HG03520 (cell line): ENCODE measurements around the gene GTF2IRD2.
"Not testable (repeated sequence)": the region's sequence is repeated elsewhere in the genome, so short reads cannot be mapped to it uniquely, and the experiment has no call there.

ENCODE experiments used
- ATAC-seq: cut with Tn5 transposase; IDR thresholded peaks from one replicate; pipeline ENCODE4 v1.9.1; 2021; ENCODE audit warnings: mild to moderate bottlenecking, moderate library complexity; ENCODE audit not compliant: unreplicated experiment

Gene GTF2IRD2

DNA sequence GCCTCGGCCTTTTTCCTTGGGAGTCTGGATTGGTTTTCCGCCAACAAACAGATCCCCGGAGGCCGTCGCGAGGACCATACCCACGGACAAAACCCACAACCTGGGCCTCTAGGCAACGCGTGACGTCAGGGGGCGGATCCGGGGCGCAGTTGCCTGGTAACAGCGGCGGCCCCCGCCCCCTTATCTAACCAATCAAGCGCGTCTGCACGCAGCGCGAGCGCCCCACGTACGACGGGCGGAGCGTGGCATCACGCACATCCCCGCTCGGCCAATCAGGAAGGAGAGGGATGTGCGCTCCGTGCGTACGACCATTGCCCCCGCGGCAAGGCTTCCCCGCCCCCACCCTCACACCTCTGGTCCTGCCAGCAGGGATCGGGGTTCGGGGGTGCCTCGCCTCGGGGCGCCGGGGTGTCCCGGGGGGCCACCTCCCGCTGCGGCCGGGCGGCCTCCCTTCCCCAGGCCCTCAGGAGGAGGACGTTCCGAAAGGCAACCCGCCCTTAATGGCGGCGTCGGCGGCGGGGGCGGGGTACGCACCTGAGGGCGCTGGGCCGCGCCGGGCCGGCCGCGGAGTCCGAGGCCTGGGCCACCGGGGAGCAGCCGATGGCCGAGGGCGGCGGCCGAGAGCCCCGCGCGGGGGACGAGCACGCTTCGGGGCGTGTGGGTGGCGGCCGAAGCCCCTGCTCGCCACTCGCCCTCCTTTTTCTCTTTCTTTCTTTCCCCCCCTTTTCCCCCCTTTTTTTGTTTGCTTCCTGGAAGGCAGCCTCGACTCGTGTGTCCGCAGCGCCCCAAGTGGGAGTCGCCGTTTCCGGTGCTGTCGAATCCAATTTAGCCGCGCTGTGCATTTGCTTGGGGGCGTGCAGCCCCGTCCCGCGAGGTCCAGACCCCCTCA, at the start of gene GTF2IRD2:
Gene GTF2IRD2, minus strand, starts transcription at position 773 of the 889 bp plus-strand sequence. CDS start 15,227 bp downstream, outside the sequence.
- ATAC-seq, result peak; percentile 84

DNA sequence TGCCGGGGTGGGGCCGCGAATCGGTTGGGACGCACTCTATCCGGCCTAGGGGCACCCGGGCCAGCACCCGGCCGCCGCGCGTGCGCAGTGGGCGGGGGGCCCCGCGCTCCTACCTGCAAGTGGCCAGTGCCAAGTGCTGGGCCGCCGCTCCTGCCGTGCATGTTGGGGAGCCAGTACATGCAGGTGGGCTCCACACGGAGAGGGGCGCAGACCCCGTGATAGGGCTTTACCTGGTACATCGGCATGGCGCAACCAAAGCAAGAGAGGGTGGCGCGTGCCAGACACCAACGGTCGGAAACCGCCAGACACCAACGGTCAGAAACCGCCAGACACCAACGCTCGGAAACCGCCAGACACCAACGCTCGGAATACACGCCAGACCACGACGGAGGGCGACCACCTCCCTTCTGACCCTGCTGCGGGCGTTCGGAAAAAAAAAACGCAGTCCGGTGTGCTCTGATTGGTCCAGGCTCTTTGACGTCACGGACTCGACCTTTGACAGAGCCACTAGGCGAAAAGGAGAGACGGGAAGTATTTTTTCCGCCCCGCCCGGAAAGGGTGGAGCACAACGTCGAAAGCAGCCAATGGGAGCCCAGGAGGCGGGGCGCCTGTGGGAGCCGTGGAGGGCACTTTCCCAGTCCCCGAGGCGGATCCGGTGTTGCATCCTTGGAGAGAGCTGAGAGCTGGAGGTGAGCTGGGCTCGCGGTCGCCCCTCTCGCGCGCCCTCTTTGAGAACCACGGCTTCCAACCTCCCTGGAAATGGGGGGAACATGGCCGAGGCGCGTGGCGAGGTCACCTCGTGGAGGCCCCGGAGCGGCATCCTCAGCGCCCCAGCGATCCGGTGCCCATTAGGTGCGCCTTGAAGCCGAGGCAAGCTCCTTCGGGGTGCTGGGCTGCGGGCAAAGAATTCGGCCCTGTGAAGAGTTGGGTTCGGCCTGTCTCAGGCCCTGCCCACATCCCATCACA, 39.0 kb upstream of the GTF2IRD2 start:
- ATAC-seq, result peak; percentile 65

DNA sequence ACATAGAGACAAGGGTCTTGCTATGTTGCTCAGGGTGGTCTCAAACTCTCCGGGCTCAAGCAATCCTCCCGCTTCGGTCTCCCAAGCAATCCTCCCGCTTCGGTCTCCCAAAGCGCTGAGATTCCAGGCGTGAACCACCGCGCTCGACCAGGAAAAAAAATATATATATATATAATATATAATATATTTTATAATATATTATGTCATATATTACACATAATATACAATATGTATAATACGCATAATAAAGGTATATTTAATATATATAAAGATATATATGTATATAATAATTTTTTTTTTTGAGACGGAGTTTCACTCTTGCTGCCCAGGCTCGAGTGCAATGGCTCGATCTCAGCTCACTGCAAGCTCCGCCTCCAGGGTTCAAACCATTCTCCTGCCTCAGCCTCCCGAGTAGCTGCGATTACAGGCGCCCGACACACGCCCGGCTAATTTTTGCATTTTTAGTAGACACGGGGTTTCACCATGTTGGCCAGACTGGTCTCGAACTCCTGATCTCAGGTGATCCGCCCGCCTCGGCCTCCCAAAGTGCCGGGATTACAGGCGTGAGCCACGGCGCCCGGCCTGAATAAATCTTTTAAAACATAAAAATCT, 38.2 kb upstream of the GTF2IRD2 start:
- ATAC-seq, result not testable (repeated sequence)

DNA sequence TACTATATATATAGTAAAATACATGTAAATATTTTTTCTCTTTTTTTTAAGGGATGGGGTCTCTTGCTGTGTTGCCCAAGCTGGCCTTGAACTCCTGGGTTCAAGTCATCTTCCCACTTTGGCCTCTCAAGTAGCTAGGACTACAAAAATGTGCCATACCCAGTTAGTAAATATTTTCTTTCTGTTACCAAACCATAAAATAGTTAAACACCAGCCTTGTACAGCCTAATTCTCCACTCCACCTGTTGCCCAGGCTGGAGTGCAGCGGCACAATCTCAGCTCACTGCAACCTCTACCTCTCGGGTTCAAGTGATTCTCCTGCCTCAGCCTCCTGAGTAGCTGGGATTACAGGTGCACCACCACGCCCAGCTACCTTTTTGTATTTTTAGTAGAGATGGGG, 33.9 kb upstream of the GTF2IRD2 start:
- ATAC-seq, result not testable (repeated sequence)

DNA sequence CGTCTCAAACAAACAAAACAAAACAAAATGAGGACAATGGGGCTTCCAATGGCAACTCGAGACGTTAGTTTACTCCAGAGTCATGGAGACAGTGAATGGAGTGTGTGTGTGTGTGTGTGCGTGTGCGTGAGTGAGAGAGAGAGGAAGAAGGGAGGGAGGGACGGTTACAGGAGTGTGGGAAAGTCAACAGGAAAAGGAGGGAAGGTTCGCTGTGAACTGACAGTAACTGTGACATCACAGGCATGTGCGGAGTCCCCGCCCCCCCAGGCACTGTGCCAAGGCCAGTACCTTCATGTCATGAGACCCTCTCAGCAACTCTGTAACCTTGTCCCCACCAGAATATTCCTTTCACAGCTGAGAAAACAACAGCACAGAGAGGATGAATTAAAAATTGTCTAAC, 30.7 kb upstream of the GTF2IRD2 start:
- not testable (repeated sequence) for ATAC-seq

DNA sequence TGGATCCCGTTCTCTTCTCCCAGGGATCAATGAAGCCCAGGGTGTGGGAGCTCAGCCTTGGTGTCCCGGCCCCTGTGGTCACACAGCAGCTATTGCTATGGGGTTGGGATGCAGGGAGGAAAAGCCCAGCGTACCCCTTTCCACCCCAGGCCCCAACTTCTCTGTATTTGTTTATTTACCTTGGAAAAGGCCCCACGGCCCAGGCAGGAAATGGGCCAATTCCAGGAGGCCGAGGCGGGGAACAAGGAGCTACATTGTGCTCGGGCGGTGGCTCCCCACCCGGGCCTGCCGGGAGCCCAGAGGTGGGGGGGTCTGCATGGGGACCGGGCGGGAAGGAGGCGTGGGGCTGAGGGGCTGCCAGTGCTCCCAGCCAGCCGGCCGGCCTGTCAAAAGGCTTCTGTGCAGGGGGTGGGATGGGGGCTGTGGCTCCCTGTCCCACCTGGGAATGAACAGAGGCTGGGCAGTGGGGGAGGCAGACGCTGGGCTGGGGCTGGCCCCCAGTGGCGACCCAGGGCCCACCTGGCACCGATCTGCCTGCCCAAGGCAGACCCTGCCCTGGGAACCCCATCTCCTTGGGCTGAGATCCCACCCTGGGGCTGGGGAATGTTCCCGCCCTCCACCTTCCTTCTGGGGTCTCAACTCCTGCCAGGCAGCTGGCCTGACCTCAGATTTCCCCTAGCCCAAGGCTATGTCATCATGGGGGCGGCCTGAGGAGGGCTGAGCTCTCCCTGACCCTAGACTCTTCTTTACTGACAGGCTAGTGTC, 23.5 kb upstream of the GTF2IRD2 start:
- ATAC-seq, result not testable (repeated sequence)

DNA sequence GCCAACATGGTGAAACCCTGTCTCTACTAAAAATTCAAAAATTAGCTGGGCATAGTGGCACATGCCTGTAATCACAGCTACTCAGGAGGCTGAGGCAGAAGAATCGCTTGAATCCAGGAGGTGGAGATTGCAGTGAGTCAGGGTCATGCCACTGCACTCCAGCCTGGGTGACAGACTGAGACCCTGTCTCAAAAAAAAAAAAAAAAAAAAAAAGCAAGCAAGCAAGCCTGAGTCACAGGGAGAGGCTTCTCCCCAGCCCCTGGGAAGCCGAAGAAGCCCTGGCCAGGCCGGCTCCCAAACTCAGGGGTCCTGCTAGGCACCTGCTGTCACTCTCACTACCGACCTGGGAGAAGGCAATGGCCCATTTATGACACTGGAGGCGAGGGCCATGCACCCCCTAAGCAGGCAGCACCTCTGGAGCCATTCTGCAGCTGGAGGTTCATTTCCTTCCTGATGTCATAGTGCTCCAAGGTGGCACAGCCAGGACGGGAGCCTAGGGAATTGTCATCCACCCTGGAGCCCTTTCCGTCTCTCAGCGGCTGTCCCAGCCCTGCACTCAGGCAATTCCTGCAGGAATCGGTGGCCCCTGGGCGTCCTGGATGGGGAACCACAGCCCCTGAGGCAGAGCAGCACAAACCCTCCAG, 22.8 kb upstream of the GTF2IRD2 start:
- not testable (repeated sequence) for ATAC-seq

DNA sequence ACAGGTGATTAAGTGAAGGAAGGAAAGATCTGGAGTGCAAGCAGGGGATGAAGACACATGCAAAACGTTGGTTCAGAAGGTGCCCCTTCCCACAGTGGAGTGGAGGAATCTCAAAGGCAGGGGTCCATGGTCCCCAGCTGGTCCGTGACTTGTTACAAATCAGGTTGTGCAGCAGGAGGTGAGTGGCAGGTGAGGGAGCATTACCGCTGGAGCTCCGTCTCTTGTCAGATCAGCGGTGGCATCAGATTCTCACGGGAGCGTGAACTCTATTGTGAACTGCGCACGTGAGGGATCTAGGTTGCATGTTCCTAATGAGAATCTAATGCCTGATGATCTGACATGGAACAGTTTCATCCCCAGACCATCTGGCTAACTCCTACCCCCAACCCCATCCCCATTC, 21.1 kb upstream of the GTF2IRD2 start:
- ATAC-seq, result not testable (repeated sequence)

DNA sequence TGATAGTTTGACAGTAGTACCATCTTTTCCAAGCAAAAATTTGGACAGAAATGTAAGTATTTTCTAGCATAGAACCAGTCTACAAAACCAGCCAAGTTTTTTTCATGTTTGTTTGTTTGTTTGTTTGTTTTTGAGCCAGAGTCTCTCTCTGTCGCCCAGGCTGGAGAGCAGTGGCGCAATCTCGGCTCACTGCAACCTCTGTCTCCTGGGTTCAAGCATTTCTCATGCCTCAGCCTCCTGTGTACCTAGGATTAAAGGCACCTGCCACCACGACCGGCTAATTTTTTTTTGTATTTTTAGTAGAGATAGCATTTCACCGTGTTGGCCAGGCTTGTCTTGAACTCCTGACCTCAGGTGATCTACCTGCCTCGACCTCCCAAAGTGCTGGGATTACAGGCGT, 14.4 kb upstream of the GTF2IRD2 start:
- not testable (repeated sequence) for ATAC-seq

DNA sequence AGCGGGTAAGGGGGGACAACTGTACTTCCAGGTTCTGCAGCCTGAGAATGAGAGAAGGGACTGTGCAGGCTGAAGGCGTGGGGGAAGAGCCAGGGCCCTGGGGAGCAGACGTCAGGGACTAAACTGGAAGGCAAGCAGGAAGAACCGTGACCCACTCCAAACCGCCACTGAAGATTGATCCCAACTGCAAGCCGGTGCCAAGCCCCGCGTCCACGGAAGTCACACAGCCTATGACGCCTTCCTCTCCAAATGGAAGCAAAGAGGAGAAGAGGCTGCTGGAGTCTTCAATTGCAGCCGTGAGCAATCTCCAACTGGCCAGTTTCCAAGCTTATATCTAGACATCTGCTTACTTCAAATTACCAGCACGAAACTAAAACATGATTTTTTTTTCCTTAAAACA, 1.6 kb downstream of the GTF2IRD2 start:
- not testable (repeated sequence) for ATAC-seq

DNA sequence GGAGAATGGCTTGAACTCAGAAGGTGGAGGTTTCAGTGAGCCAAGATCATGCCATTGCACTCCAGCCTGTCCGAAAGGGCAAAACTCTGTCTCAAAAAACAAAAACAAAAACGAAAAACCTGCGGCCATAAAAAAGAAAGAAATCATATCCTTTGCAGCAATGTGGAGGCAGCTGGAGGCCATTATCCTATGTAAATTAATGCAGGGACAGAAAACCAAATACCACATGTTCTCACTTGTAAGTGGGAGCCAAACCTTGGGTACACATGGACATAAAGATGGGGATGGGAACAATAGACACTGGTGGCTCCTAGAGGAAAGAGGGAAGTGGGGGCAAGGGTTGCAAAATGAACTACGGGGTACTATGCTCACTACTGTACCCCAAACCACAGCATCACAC, 21.0 kb downstream of the GTF2IRD2 start:
- not testable (repeated sequence) for ATAC-seq

DNA sequence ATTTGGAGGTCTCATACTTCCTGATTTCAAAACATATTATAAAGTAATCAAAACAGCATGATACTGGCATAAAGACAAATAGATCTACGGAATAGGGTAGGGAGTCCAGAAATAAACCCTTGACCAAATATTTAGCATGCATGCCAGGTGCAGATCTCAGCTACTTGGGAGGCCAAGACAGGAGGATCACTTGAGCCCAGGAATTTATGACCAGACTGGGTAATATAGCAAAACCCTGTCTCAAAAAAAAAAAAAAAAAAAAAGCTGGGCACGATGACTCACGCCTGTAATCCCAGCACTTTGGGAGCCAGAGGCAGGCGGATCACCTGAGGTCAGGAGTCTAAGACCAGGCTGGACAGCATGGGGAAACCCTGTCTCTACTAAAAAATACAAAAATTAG, 21.4 kb downstream of the GTF2IRD2 start:
- not testable (repeated sequence) for ATAC-seq

DNA sequence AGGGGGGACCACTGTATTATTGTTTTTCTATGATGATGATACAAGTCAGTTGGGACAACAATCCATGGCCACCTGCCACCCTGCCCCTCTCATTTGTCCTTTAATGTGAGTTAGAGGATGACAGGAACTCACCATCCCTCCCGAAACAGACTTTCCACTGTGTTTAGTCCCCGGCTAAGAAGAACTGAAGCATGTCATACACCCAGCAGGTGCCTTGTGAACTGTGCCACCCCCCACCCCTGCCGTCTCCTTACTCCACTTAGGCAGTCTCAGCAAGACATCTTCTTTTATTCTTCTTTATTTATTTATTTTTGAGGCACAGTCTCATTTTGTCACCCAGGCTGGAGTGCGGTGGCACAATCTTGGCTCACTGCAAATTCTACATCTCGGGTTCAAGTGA, 30.1 kb downstream of the GTF2IRD2 start:
- ATAC-seq, result not testable (repeated sequence)

DNA sequence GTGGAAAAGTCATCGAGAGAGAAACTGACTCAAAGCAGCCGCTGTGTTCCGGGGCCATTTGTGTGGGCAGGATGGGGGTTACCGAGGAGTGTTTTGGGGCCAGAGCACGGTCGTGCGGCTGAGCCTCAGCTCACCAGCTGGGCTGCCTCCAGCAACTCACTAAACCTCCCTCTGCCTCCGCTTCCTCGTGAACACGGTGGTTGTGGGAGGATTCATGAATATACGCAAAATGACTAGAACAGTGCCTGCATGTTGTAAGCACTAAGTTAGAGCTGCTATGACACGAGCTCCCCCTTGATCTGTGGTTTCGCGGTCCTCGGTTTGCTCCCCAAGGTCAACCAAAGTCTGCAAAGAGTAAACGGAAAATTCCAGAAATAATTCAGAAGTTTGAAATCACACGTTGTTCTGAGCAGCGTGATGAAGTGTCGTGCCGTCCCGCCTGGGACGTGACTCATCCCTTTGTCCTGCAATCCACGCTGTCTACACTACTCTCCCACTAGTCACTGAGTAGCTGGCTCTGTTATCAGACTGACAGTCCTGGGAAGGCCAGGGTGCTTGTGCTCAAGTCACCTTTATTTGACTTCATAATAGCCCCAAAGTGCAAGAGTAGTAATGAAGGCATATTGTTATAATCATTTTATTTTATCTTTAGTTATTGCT, 31.1 kb downstream of the GTF2IRD2 start:
- ATAC-seq, result peak; percentile 87

DNA sequence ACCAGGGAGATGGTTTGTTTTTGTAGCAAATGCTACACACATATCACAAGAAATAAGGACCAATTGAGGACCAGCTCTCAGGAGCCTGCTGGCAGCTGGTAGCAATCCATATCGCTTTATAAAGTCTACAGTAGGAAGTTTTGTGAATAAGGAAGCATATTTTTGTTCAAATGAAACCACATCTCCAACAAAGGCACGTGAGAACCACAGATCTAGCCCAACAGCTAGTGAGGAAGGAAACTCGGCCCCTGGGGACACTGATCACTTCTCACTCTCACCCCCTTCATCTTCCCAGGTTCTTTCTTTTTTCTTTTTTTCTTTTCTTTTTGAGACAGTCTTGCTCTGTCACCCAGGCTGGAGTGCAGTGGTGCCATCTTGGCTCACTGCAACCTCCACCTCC, 35.5 kb downstream of the GTF2IRD2 start:
- not testable (repeated sequence) for ATAC-seq

DNA sequence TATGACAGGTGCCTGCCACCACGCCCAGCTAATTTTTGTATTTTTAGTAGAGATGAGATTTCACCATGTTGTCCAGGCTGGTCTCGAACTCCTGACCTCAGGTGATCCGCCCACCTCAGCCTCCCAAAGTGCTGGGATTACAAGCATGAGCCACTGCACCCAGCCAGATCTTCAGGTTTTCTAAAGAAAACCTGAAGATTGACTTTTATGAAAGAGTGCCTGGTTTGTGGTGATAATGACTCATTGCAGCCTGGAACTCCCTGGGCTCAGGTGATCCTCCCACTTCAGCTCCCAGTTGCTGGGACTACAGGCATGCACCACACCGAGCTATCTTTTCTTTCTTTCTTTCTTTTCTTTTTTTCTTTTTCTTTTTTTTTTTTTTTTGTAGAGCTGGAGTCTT, 52.8 kb downstream of the GTF2IRD2 start:
- ATAC-seq, result not testable (repeated sequence)

DNA sequence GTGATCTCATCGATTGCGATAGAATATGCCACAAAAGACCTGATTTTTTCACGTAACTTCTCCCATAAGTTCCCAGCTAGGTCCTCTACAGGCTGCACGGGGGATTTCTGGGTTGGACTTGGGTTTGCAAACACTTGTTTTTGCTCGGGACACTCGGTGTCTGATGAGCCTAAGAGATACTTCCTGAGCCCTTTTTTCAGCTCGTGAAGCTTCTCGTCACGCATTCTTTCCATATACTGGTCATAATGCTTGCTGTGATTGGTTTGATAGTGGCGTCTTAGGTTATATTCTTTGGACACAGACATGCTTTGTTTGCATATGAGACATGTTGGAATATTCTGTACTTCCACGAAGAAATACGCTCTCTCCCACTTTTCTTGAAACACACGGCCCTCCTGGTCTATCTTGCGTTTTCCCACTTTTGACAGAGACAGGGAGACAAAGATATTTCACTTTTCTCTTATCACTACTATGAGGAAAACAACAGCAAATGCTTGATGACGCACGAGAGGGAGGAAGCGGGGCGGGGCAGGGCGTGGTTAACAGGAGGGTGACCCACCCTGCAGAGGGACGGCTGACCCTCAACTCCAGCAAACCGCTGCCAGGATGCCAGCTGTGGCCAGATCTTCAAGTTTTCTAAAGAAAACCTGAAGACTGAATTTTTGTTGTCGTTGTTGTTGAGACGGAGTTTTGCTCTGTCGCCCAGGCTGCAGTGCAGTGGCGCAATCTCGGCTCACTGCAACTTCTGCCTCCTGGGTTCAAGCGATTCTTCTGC, 53.4 kb downstream of the GTF2IRD2 start:
- not testable (repeated sequence) for ATAC-seq

DNA sequence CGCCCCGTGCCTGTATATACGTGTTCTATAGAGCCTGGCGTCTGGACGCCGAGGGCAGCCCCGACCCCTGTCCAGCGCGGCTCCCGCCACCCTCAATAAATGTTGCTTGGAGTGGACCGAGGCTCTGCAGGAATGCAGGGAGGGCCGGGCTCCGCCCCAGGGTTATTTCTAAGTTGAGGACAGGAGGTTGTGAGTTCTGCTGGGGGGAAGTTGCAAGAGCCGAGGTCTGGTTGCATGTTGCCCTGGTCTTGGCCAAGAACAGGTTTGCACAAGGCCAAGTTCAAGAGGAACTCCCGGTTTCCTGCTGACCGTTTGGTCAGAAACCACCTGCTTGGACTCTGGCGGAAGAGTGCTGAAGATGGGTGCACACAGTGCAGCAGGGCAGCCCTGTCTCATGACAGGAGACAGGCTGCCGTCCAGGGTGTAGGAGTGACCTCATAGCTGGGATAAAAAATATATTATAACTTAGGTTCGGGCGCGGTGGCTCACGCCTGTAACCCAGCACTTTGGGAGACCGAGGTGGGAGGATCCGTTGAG, 62.1 kb downstream of the GTF2IRD2 start:
- ATAC-seq, result not testable (repeated sequence)
